HCT116 (cell line): Measurements from ENCODE around the gene MCEMP1.

Experiments
- EGR1 ChIP-seq: IDR thresholded peaks from 2 replicates; pipeline ENCODE4 v1.6.1; 2012; ENCODE audit warnings: low read depth
- EZH2 ChIP-seq: fragments of 200-600 bp; sonication (generic); IDR thresholded peaks from 2 replicates; pipeline ENCODE4 v1.6.1; 2017; ENCODE audit warnings: antibody characterized with exemption, mixed run types
- POLR2A ChIP-seq: IDR thresholded peaks from 2 replicates; pipeline ENCODE4 v1.7.0; 2011; ENCODE audit warnings: borderline replicate concordance; ENCODE audit not compliant: insufficient read depth, insufficient read length; ENCODE audit errors: extremely low read depth
- RAD21 ChIP-seq: IDR thresholded peaks from 2 replicates; pipeline ENCODE4 v1.6.1; 2012; ENCODE audit warnings: low read depth, mild to moderate bottlenecking
- TCF7L2 ChIP-seq: IDR thresholded peaks from 2 replicates; pipeline ENCODE4 v1.7.0; 2011; ENCODE audit warnings: borderline replicate concordance, inconsistent platforms; ENCODE audit not compliant: insufficient read depth, insufficient read length; ENCODE audit errors: extremely low read depth
- ZNF274 ChIP-seq: fragments of 200-500 bp; sonication (Bioruptor generic); IDR thresholded peaks from 2 replicates; pipeline ENCODE4 v1.6.1; 2014; ENCODE audit warnings: mild to moderate bottlenecking, low read depth, low read length, inconsistent platforms
- TF ChIP-seq, protein P1 (sequence below), 3 experiments: fragments of 200-600 bp in 1 of 3; sonication (generic) in 1 of 3; IDR thresholded peaks in 2 of 3; conservative IDR thresholded peaks in 1 of 3; 2 replicates each; pipeline ENCODE4 v1.5.1; 2012 to 2017; ENCODE audit warnings: low read depth in 2 of 3, low read length in 2 of 3, antibody characterized with exemption in 1 of 3, borderline replicate concordance in 1 of 3, control low read depth in 1 of 3, mild to moderate bottlenecking in 1 of 3, mixed read lengths in 1 of 3, mixed run types in 1 of 3, moderate library complexity in 1 of 3; ENCODE audit not compliant: insufficient read depth in 1 of 3
- TF ChIP-seq, protein P2 (sequence below): IDR thresholded peaks from 2 replicates; pipeline ENCODE4 v1.6.1; 2012; ENCODE audit warnings: low read depth
- TF ChIP-seq, protein P3 (sequence below): IDR thresholded peaks from 2 replicates; pipeline ENCODE4 v1.6.1; 2011; ENCODE audit warnings: mild to moderate bottlenecking, low read length, moderate library complexity; ENCODE audit not compliant: insufficient replicate concordance; ENCODE audit errors: extremely low read depth
- TF ChIP-seq, protein P4 (sequence below): IDR thresholded peaks from 2 replicates; pipeline ENCODE4 v1.6.1; 2012
- TF ChIP-seq, protein P5 (sequence below): IDR thresholded peaks from 2 replicates; pipeline ENCODE4 v1.6.1; 2012

DNA sequence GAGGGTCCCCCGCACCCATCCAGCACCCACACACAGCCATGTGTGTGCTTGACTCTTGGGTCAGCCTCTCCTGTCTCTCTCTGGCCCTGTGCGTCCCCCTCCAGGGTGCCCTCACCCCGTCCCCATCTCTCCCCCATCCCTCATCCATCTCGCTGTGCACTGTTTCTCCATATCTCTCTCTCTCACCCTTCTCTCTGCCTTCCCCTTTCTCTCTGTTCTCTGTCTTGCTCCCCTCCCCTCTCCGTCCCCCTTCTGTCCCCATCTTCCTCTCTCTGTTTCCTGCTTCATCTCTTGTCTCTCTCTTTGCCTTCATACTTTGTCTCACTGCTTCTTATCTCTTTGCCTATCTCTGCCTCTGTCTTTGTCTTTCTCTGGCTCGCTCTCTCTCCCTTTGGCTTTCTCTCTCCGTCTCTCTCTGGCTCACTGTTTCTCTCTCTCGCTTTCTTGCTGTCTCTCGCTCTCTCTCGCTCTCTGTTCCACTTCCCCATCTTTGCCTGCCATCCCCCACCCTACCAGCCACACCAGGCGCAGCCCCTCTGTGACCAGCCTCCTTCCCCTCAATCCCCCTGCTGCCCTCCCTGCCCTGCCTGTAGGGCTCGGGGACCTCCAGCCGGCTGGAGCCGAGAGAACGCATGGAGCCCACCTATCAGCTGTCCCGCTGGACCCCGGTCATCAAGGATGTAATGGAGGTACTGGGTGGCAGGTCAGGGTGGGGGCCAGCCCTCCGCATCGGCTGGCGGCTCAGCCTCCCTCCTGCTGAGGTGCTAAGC, 31.0 kb upstream of the MCEMP1 start:
- TF ChIP-seq, protein P1, sequence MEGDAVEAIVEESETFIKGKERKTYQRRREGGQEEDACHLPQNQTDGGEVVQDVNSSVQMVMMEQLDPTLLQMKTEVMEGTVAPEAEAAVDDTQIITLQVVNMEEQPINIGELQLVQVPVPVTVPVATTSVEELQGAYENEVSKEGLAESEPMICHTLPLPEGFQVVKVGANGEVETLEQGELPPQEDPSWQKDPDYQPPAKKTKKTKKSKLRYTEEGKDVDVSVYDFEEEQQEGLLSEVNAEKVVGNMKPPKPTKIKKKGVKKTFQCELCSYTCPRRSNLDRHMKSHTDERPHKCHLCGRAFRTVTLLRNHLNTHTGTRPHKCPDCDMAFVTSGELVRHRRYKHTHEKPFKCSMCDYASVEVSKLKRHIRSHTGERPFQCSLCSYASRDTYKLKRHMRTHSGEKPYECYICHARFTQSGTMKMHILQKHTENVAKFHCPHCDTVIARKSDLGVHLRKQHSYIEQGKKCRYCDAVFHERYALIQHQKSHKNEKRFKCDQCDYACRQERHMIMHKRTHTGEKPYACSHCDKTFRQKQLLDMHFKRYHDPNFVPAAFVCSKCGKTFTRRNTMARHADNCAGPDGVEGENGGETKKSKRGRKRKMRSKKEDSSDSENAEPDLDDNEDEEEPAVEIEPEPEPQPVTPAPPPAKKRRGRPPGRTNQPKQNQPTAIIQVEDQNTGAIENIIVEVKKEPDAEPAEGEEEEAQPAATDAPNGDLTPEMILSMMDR (IDR thresholded peaks at IDR 0.05 in 2 of 3, conservative IDR thresholded peaks at IDR 0.05 in 1 of 3; ENCODE audit: borderline replicate concordance in 1 of 3, insufficient read depth in 1 of 3, low read depth in 2 of 3, low read length in 2 of 3): no peak
- TF ChIP-seq EZH2: no peak
- no peak for TF ChIP-seq EGR1
- TF ChIP-seq, protein P2, sequence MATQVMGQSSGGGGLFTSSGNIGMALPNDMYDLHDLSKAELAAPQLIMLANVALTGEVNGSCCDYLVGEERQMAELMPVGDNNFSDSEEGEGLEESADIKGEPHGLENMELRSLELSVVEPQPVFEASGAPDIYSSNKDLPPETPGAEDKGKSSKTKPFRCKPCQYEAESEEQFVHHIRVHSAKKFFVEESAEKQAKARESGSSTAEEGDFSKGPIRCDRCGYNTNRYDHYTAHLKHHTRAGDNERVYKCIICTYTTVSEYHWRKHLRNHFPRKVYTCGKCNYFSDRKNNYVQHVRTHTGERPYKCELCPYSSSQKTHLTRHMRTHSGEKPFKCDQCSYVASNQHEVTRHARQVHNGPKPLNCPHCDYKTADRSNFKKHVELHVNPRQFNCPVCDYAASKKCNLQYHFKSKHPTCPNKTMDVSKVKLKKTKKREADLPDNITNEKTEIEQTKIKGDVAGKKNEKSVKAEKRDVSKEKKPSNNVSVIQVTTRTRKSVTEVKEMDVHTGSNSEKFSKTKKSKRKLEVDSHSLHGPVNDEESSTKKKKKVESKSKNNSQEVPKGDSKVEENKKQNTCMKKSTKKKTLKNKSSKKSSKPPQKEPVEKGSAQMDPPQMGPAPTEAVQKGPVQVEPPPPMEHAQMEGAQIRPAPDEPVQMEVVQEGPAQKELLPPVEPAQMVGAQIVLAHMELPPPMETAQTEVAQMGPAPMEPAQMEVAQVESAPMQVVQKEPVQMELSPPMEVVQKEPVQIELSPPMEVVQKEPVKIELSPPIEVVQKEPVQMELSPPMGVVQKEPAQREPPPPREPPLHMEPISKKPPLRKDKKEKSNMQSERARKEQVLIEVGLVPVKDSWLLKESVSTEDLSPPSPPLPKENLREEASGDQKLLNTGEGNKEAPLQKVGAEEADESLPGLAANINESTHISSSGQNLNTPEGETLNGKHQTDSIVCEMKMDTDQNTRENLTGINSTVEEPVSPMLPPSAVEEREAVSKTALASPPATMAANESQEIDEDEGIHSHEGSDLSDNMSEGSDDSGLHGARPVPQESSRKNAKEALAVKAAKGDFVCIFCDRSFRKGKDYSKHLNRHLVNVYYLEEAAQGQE: no peak
- TF ChIP-seq, protein P3, sequence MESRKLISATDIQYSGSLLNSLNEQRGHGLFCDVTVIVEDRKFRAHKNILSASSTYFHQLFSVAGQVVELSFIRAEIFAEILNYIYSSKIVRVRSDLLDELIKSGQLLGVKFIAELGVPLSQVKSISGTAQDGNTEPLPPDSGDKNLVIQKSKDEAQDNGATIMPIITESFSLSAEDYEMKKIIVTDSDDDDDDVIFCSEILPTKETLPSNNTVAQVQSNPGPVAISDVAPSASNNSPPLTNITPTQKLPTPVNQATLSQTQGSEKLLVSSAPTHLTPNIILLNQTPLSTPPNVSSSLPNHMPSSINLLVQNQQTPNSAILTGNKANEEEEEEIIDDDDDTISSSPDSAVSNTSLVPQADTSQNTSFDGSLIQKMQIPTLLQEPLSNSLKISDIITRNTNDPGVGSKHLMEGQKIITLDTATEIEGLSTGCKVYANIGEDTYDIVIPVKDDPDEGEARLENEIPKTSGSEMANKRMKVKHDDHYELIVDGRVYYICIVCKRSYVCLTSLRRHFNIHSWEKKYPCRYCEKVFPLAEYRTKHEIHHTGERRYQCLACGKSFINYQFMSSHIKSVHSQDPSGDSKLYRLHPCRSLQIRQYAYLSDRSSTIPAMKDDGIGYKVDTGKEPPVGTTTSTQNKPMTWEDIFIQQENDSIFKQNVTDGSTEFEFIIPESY: no peak
- no peak for TF ChIP-seq TCF7L2
- TF ChIP-seq ZNF274: no peak
- no peak for TF ChIP-seq RAD21
- TF ChIP-seq, protein P4, sequence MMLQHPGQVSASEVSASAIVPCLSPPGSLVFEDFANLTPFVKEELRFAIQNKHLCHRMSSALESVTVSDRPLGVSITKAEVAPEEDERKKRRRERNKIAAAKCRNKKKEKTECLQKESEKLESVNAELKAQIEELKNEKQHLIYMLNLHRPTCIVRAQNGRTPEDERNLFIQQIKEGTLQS: no peak
- TF ChIP-seq POLR2A: no peak
- TF ChIP-seq, protein P5, sequence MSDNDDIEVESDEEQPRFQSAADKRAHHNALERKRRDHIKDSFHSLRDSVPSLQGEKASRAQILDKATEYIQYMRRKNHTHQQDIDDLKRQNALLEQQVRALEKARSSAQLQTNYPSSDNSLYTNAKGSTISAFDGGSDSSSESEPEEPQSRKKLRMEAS: no peak
